Astrocyte of the spinal cord (primary cell): ENCODE results near the gene KIF26A.

Experiments used
- DNase-seq: peaks from one replicate; pipeline ENCODE4 v3.0.0; 2011; ENCODE audit warnings: low read depth, low spot score
- H3K4me3 ChIP-seq: 2 replicates; pipeline ENCODE4 v1.5.1; 2011; ENCODE audit warnings: low read depth, mild to moderate bottlenecking, low read length, moderate library complexity
- in situ Hi-C: cut with HindIII; loops from 2 replicates; pipeline ENCODE4 v1.10.0; 2017; ENCODE audit warnings: low sequenced_read_pairs
- TF ChIP-seq, protein P1 (sequence below): IDR thresholded peaks from 2 replicates; pipeline ENCODE4 v1.5.1; 2012; ENCODE audit warnings: low read depth, mild to moderate bottlenecking, low read length, inconsistent platforms

The KIF26A gene

DNA sequence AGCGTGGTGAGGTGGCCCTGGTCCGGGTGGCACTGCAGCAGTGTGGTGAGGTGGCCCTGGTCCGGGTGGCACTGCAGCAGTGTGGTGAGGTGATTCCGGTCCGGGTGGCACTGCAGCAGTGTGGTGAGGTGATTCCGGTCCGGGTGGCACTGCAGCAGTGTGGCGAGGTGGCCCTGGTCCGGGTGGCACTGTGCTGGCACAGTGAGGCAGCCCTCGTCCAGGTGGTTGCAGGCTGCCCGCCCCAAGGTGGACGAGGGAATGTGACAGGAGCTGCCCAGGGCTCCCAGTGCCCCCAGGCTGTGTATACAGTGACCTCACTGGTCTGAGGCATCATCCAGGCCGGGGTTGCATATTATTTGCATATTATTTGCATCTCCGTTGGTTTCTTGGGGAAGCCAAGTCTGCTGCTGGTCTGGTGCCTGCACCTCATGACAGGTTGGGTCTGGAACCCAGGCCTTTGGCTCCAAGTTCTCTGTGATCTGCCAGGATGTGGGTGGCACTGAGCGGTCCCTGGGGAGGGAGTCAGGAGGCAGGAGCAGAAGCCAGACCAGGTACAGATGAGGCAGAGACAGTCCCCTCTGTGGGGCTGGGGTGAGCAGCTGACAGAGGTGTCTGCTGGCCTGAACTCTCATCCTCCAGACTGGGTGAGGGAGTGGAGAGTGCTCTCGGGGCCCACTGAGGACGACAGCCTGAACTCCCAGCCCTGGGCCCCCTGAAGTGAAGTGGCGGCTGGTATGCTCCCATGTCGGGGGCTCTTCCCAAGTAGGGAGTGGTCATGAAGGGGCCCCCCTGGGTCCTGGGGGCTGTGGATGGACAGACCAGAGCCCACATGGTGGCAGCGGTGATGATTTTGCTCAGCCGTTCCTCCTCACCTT lies 79.3 kb downstream of the KIF26A start:
- TF ChIP-seq, protein P1, sequence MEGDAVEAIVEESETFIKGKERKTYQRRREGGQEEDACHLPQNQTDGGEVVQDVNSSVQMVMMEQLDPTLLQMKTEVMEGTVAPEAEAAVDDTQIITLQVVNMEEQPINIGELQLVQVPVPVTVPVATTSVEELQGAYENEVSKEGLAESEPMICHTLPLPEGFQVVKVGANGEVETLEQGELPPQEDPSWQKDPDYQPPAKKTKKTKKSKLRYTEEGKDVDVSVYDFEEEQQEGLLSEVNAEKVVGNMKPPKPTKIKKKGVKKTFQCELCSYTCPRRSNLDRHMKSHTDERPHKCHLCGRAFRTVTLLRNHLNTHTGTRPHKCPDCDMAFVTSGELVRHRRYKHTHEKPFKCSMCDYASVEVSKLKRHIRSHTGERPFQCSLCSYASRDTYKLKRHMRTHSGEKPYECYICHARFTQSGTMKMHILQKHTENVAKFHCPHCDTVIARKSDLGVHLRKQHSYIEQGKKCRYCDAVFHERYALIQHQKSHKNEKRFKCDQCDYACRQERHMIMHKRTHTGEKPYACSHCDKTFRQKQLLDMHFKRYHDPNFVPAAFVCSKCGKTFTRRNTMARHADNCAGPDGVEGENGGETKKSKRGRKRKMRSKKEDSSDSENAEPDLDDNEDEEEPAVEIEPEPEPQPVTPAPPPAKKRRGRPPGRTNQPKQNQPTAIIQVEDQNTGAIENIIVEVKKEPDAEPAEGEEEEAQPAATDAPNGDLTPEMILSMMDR, result no peak
- DNase-seq, result no peak
- H3K4me3 ChIP-seq, result no peak overlapping the region
- in situ Hi-C loops, result no loop called here

DNA sequence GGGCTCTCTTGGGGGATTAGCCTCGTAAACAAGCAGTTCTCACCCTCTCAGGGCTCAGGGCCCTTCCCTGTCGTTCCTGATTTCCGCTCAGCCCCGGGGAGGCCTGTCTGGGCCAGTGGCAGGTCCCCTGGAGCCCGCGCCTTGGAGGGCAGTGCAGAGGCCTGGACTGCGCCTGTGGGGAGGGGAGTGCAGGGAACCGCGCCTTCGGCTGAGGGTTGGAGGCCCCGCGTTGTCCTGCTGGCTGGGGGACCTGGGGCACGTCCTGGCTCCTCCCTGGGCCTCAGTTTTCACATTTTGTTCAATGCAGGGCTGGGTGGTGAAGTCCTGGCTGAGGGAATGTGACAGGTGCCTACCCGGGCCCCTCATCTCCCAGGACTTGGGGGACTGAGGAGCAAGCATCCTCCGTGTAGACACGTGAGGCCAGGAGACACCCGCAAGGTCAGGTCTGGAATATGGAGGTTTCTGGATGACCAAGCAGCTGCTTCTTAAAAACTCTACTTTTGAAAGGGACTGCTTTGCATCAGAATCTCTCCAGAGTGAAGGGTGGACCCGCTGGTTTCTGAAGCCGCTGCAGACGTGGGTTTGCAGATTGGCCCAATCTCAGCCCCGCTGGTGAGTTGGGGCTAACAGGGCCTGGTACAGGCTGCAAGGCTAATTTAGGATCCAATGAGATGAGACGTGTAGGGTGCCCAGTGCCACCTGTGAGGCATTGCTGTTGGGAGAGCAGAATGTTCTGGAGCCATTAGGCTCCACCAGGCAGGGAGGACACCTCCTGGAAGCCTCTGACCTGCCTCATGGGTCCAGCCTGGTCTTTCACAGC lies 80.2 kb downstream of the KIF26A start:
- TF ChIP-seq, protein P1, result no peak

DNA sequence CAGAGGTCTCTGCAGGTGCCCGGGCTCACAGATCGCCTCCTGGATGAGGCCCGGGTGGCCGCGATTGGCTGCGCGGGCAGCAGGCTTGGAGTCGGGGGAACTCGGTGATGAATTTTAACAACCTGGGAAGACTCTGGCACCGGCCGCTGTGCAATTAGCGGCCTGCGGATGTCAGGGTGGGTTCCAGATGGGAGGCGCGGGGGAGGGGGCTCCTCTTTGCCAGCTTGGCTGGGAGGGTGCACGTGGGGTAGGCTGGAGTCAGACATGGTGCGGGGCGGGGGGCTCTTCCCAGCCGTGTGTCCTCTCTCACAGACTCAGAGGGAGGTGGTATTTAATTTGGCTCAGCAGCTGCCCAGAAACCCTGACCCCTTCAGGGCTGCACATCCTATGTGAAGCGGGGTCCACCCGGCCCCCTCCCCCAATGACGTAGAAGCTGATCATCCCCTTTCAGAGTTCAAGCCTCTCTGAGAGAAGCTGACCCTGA lies 81.4 kb downstream of the KIF26A start:
- no peak overlapping the region for H3K4me3 ChIP-seq
- in situ Hi-C loops, result no loop called here
- TF ChIP-seq, protein P1, result no peak
- DNase-seq, result no peak

More for the DNA sequence above, 80.2 kb downstream of the KIF26A start:
- no peak for DNase-seq
- in situ Hi-C loops, result no loop called here
- no peak overlapping the region for H3K4me3 ChIP-seq

DNA sequence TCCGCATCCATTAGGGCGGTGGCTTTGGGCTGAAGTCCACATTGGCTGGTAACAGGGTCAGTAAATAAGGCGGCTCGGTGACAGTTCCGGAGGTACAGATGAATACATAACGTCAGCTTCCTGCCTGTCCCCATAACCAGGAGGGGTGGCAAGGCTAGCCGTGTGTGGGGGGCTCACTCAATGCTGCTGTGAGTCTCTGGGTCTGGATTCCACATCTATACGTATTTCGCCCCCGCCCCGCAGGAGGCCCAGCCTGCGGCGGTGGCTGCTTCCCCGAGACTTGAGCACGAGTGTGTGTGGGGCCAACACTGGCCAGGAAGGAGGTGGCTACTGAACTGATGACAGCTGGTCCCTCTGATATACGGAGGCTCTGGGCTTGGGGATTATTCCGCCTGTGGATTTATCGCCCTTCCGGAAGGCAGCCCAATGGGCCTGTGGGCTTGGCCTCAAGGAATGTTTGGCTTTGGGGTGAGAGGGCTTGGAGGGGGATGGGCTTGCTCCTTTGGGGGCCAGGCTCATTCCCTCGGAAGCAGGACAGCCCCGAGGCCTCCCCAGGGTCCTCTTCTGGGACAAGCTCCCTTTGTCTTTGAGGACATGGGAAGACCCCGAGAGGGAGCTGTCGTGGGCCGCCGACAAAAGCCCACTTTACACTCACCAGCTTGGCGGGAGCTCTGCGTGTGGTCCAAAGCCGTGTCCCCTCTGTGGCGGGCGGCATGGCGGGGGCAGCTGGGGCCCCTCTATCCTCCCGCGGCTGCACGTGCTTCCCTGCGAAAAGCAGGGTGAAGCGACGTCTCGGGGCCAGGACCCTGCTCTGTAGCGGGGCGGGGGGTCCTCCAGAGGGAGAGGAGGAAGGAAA lies 82.1 kb downstream of the KIF26A start:
- no peak overlapping the region for H3K4me3 ChIP-seq
- DNase-seq, result no peak
- TF ChIP-seq, protein P1, result no peak
- in situ Hi-C loops, result no loop called here

DNA sequence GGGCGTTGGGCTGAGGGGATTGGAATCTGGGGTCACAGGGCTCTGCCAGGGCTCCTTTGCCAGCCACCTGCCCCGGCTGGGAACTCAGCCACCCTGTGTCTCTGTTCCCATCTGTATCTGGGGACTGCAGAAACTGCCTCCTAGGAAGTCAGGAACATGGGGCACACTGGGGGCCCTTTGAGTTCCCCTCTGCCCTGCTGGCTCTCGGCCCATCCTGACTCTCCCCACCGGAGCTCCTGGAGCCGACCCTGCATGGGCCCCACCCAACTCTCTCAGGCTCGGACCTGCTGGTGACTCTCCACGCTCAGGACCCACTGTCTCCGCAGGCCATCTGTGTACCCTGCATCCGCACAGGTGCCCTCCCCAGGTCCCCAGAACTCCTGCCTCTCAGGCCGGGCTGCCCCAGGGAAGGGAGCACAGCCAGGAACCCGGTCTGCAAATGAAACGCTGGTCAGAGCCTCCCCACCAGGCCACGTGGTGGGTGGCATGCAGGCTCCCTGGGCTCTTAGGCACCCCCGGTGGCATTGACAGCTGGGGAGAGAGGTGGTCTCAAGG lies 82.8 kb downstream of the KIF26A start:
- in situ Hi-C loops, result no loop called here
- TF ChIP-seq, protein P1, result no peak
- no peak for DNase-seq
- no peak overlapping the region for H3K4me3 ChIP-seq
